HepG2 (cell line): ENCODE results near the gene TMEM87B. TPM values are rescaled to one million over a fixed set of nuclear protein-coding genes. Genes with fewer than 3 reads are reported as not detected.

ENCODE experiments used
- CEBPB ChIP-seq: IDR thresholded peaks from 2 replicates; pipeline ENCODE4 v1.6.1; 2011; ENCODE audit warnings: low read depth, low read length, improper control_type of control experiment, borderline replicate concordance
- GABPB1 ChIP-seq: IDR thresholded peaks from 2 replicates; pipeline ENCODE4 v1.6.1; 2016; ENCODE audit warnings: mild to moderate bottlenecking, missing genetic modification reagents, moderate library complexity, missing compliant biosample characterization
- HMG20B ChIP-seq: conservative IDR thresholded peaks from 2 replicates; pipeline ENCODE4 v1.6.1; 2016; ENCODE audit warnings: missing genetic modification reagents, missing compliant biosample characterization
- IKZF1 ChIP-seq: fragments of 450-650 bp; IDR thresholded peaks from 2 replicates; pipeline ENCODE4 v1.7.1; 2016
- KLF15 ChIP-seq: sonication (generic); formaldehyde crosslinking; IDR thresholded peaks from 2 replicates; pipeline ENCODE4 v1.8.1; 2023; ENCODE audit warnings: borderline replicate concordance, mild to moderate bottlenecking, inconsistent platforms, missing genetic modification reagents, mixed read lengths
- KLF9 ChIP-seq: IDR thresholded peaks from 2 replicates; pipeline ENCODE4 v1.6.1; 2016; ENCODE audit warnings: low read depth
- PITX1 ChIP-seq: sonication (generic); formaldehyde crosslinking; IDR thresholded peaks from 2 replicates; pipeline ENCODE4 v1.5.1; 2020; ENCODE audit warnings: mild to moderate bottlenecking, missing genetic modification reagents
- RAD51 ChIP-seq: fragments of 450-650 bp; IDR thresholded peaks from 2 replicates; pipeline ENCODE4 v1.6.1; 2016; ENCODE audit warnings: borderline replicate concordance
- RFXAP ChIP-seq: sonication (generic); formaldehyde crosslinking; IDR thresholded peaks from 2 replicates; pipeline ENCODE4 v1.4.0; 2020; ENCODE audit warnings: missing genetic modification reagents, borderline replicate concordance
- RNF2 ChIP-seq: fragments of 450-650 bp; conservative IDR thresholded peaks from 2 replicates; pipeline ENCODE4 v1.6.1; 2016; ENCODE audit warnings: low read depth
- SAP130 ChIP-seq: IDR thresholded peaks from 2 replicates; pipeline ENCODE4 v1.6.1; 2016; ENCODE audit warnings: low read depth
- SMAD1 ChIP-seq: sonication (generic); formaldehyde crosslinking; IDR thresholded peaks from 2 replicates; pipeline ENCODE4 v1.4.0; 2020; ENCODE audit warnings: missing genetic modification reagents, low read depth, mild to moderate bottlenecking, borderline replicate concordance
- SOX13 ChIP-seq, 3 experiments: fragments of 450-650 bp in 1 of 3; sonication (generic) in 1 of 3; formaldehyde crosslinking in 1 of 3; IDR thresholded peaks in 2 of 3; conservative IDR thresholded peaks in 1 of 3; 2 replicates each; pipeline versions ENCODE4 v1.5.0 to v1.6.1; 2016 to 2020; ENCODE audit warnings: antibody characterized with exemption in 1 of 3, mild to moderate bottlenecking in 1 of 3, missing compliant biosample characterization in 1 of 3, missing genetic modification reagents in 1 of 3, moderate library complexity in 1 of 3
- SOX5 ChIP-seq: IDR thresholded peaks from 2 replicates; pipeline ENCODE4 v1.6.1; 2016; ENCODE audit warnings: borderline replicate concordance
- STAT5B ChIP-seq: sonication (generic); formaldehyde crosslinking; IDR thresholded peaks from 2 replicates; pipeline ENCODE4 v1.4.0; 2020; ENCODE audit warnings: missing genetic modification reagents
- TOPORS ChIP-seq: sonication (generic); formaldehyde crosslinking; IDR thresholded peaks from 2 replicates; pipeline ENCODE4 v1.8.0; 2023; ENCODE audit warnings: mild to moderate bottlenecking, missing genetic modification reagents
- ZNF772 ChIP-seq: sonication (generic); formaldehyde crosslinking; IDR thresholded peaks from 2 replicates; pipeline ENCODE4 v1.5.0; 2020; ENCODE audit warnings: mild to moderate bottlenecking, missing genetic modification reagents
- ZNF850 ChIP-seq: sonication (generic); formaldehyde crosslinking; conservative IDR thresholded peaks from 2 replicates; pipeline ENCODE4 v1.9.0; 2021; ENCODE audit warnings: mild to moderate bottlenecking, missing genetic modification reagents
- polyA plus RNA-seq, 8 experiments: library from polyadenylated mRNA; depleted of rRNA in 3 of 8; stranded (reverse) in 7 of 8; unstranded in 1 of 8; fragments of >200 nt; fragmentation: Illumina TruSeq in 4 of 8; extraction: Trizol in 4 of 8; gene quantifications; 2 replicates each; pipeline versions ENCODE4 v1.2.1 to v1.2.3, GENCODE V29; 2011 to 2016; ENCODE audit warnings: low read depth in 4 of 8, missing spikeins in 1 of 8, mixed read lengths in 1 of 8; ENCODE audit not compliant: insufficient read depth in 1 of 8
- total RNA-seq, 5 experiments: library from RNA; depleted of rRNA; stranded (reverse); fragments of >200 nt; fragmentation: Illumina TruSeq; extraction: Trizol; gene quantifications; 2 replicates each; pipeline ENCODE4 v1.2.3, GENCODE V29; 2016; ENCODE audit warnings: low read depth in 1 of 5
- TF ChIP-seq, protein P1 (sequence below), 2 experiments: sonication (generic) in 1 of 2; formaldehyde crosslinking in 1 of 2; IDR thresholded peaks; 2 replicates each; pipeline versions ENCODE4 v1.4.0 to v1.6.1; 2018 to 2020; ENCODE audit warnings: missing genetic modification reagents in 2 of 2, borderline replicate concordance in 1 of 2, low read depth in 1 of 2, mild to moderate bottlenecking in 1 of 2, missing biosample characterization in 1 of 2
- TF ChIP-seq, protein P2 (sequence below): IDR thresholded peaks from 2 replicates; pipeline ENCODE4 v1.6.1; 2018; ENCODE audit warnings: missing genetic modification reagents
- TF ChIP-seq, protein P3 (sequence below): sonication (generic); formaldehyde crosslinking; conservative IDR thresholded peaks from 2 replicates; pipeline ENCODE4 v1.4.0; 2020; ENCODE audit warnings: mild to moderate bottlenecking, missing genetic modification reagents, moderate library complexity
- TF ChIP-seq, protein P4 (sequence below): IDR thresholded peaks from 2 replicates; pipeline ENCODE4 v1.6.1; 2016; ENCODE audit warnings: mild to moderate bottlenecking

The TMEM87B gene
- total and polyA plus RNA-seq, 2 of the 13 experiments (the other 11 are each of a cell fraction or from before 2014, with no cell fraction given) = 15.1 to 16.2 TPM

DNA sequence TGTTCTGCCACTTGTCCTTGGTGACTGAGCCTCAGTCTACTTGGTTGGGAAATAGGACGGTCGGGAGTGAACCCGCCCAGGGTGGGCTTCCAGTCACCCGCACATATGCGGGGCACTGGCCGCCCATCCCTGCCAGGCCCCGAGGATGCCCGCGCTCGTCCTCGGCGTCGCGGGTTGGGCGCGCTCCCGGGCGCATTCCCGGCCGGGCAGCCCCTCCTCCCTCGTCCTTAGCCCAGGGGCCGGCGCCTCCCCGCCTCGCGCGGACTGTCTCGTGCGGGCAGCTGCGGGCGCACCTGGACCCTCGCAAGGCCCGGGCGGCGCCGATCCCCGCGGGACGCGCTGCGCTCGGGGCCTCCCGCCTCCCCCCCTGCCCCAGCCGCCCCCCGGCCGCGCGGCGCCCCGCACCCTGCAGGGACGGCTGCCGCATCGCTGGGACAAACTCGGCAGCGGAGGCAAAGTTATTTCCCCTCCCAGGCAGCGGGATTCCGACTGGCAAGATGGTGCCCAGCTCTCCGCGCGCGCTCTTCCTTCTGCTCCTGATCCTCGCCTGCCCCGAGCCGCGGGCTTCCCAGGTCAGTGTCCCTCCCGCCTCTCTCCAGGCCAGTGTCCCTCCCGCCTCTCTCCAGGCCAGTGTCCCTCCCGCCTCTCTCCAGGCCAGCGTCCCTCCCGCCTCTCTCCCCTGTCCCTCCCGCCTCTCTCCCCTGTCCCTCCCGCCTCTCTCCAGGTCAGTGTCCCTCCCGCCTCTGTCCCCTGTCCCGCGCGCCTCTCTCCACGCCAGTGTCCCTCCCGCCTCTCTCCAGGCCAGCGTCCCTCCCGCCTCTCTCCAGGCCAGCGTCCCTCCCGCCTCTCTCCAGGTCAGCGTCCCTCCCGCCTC lies 83.3 kb downstream of the TMEM87B start, which contains the start of gene FBLN7 (continued):
- TF ChIP-seq KLF15 (CRISPR knock-in tag) (no peak), RNF2 (no peak), ZNF850 (no peak), KLF9 (CRISPR knock-in tag) (no peak), HMG20B (no peak), IKZF1 (no peak), STAT5B (no peak), RAD51 (no peak), SAP130 (CRISPR knock-in tag) (0 out of 2 replicates have a peak, but pooled peaks have one; percentile 0), CEBPB (no peak), PITX1 (CRISPR knock-in tag) (no peak), SOX13 (IDR thresholded peaks at IDR 0.05) (no peak), SOX13 (CRISPR knock-in tag; conservative IDR thresholded peaks at IDR 0.05 in 1 of 2, IDR thresholded peaks at IDR 0.05 in 1 of 2) (no peak), RFXAP (CRISPR knock-in tag) (no peak; the same call in 1 of the 2 replicates), GABPB1 (peak; percentile 23; the same call in 1 of the 2 replicates), SOX5 (no peak), SMAD1 (CRISPR knock-in tag) (0 out of 2 replicates have a peak, but pooled peaks have one; percentile 50), ZNF772 (no peak; the same call in 1 of the 2 replicates), TOPORS (0 out of 2 replicates have a peak, but pooled peaks have one; percentile 33)
- TF ChIP-seq, protein P1, sequence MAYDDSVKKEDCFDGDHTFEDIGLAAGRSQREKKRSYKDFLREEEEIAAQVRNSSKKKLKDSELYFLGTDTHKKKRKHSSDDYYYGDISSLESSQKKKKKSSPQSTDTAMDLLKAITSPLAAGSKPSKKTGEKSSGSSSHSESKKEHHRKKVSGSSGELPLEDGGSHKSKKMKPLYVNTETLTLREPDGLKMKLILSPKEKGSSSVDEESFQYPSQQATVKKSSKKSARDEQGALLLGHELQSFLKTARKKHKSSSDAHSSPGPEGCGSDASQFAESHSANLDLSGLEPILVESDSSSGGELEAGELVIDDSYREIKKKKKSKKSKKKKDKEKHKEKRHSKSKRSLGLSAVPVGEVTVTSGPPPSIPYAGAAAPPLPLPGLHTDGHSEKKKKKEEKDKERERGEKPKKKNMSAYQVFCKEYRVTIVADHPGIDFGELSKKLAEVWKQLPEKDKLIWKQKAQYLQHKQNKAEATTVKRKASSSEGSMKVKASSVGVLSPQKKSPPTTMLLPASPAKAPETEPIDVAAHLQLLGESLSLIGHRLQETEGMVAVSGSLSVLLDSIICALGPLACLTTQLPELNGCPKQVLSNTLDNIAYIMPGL (CRISPR knock-in tag; IDR thresholded peaks at IDR 0.05; ENCODE audit: borderline replicate concordance in 1 of 2, low read depth in 1 of 2) = no peak
- TF ChIP-seq, protein P2, sequence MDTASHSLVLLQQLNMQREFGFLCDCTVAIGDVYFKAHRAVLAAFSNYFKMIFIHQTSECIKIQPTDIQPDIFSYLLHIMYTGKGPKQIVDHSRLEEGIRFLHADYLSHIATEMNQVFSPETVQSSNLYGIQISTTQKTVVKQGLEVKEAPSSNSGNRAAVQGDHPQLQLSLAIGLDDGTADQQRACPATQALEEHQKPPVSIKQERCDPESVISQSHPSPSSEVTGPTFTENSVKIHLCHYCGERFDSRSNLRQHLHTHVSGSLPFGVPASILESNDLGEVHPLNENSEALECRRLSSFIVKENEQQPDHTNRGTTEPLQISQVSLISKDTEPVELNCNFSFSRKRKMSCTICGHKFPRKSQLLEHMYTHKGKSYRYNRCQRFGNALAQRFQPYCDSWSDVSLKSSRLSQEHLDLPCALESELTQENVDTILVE = no peak
- TF ChIP-seq, protein P3, sequence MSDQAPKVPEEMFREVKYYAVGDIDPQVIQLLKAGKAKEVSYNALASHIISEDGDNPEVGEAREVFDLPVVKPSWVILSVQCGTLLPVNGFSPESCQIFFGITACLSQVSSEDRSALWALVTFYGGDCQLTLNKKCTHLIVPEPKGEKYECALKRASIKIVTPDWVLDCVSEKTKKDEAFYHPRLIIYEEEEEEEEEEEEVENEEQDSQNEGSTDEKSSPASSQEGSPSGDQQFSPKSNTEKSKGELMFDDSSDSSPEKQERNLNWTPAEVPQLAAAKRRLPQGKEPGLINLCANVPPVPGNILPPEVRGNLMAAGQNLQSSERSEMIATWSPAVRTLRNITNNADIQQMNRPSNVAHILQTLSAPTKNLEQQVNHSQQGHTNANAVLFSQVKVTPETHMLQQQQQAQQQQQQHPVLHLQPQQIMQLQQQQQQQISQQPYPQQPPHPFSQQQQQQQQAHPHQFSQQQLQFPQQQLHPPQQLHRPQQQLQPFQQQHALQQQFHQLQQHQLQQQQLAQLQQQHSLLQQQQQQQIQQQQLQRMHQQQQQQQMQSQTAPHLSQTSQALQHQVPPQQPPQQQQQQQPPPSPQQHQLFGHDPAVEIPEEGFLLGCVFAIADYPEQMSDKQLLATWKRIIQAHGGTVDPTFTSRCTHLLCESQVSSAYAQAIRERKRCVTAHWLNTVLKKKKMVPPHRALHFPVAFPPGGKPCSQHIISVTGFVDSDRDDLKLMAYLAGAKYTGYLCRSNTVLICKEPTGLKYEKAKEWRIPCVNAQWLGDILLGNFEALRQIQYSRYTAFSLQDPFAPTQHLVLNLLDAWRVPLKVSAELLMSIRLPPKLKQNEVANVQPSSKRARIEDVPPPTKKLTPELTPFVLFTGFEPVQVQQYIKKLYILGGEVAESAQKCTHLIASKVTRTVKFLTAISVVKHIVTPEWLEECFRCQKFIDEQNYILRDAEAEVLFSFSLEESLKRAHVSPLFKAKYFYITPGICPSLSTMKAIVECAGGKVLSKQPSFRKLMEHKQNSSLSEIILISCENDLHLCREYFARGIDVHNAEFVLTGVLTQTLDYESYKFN (CRISPR knock-in tag) = no peak
- TF ChIP-seq, protein P4, sequence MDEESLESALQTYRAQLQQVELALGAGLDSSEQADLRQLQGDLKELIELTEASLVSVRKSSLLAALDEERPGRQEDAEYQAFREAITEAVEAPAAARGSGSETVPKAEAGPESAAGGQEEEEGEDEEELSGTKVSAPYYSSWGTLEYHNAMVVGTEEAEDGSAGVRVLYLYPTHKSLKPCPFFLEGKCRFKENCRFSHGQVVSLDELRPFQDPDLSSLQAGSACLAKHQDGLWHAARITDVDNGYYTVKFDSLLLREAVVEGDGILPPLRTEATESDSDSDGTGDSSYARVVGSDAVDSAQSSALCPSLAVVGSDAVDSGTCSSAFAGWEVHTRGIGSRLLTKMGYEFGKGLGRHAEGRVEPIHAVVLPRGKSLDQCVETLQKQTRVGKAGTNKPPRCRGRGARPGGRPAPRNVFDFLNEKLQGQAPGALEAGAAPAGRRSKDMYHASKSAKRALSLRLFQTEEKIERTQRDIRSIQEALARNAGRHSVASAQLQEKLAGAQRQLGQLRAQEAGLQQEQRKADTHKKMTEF (CRISPR knock-in tag) = no peak; the same call in 1 of the 2 replicates
